Fibroblast of mammary gland (primary cell): Measurements from ENCODE around the gene CCDC175.

ENCODE experiments used
- DNase-seq: peaks from one replicate; pipeline ENCODE4 v3.0.0-alpha.2; 2010; ENCODE audit warnings: low read depth
- H3K4me3 ChIP-seq: 2 replicates; pipeline ENCODE4 v1.5.1; 2011; ENCODE audit warnings: low read depth, mild to moderate bottlenecking, low read length, moderate library complexity; ENCODE audit not compliant: control insufficient read depth
- CTCF ChIP-seq: conservative IDR thresholded peaks from 2 replicates; pipeline ENCODE4 v1.5.1; 2011; ENCODE audit warnings: low read depth, low read length, inconsistent platforms; ENCODE audit not compliant: control insufficient read depth, insufficient read depth

The CCDC175 gene

GRCh38 chr14:59591641-59592370 is 15.2 kb upstream of the CCDC175 start:
- no peak overlapping the region for H3K4me3 ChIP-seq
- no peak for TF ChIP-seq CTCF
- DNase-seq = no peak

- no peak overlapping the region for H3K4me3 ChIP-seq
- no peak for TF ChIP-seq CTCF
- no peak for DNase-seq
Observed at GRCh38 chr14:59588101-59588500, 11.5 kb upstream of the CCDC175 start.

GRCh38 chr14:59585891-59586554 is 9.4 kb upstream of the CCDC175 start:
- no peak for TF ChIP-seq CTCF
- no peak for DNase-seq
- no peak overlapping the region for H3K4me3 ChIP-seq

GRCh38 chr14:59583755-59584154 is 7.1 kb upstream of the CCDC175 start:
- DNase-seq = peak; percentile 34
- H3K4me3 ChIP-seq = no peak overlapping the region
- TF ChIP-seq CTCF = peak; percentile 7

GRCh38 chr14:59582845-59583509 is 6.4 kb upstream of the CCDC175 start:
- no peak for TF ChIP-seq CTCF
- DNase-seq = no peak
- H3K4me3 ChIP-seq = no peak overlapping the region

- no peak for TF ChIP-seq CTCF
- no peak overlapping the region for H3K4me3 ChIP-seq
- DNase-seq = no peak
Observed at GRCh38 chr14:59582161-59582560, 5.5 kb upstream of the CCDC175 start.
